ENCODE measurements around the gene STX12.

DNA sequence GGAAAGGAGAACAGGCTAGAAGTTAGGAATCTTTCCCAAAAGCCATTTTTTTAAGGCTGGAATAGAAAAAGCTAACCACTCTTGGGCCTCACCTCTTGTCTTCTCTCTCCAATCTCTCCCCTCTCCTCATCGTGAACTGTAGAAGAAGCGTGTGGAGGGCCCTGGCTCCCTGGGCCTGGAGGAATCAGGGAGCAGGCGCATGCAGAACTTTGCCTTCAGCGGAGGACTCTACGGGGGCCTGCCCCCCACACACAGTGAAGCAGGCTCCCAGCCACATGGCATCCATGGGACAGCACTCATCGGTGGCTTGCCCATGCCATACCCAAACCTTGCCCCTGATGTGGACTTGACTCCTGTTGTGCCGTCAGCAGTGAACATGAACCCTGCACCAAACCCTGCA, 76.9 kb downstream of the STX12 start:
- TF ChIP-seq ZIC2 (tag by site-specific recombination; IDR thresholded peaks at IDR 0.05) (no peak), CTCF (tag by site-specific recombination; IDR thresholded peaks at IDR 0.05) (no peak)

All from HEK293 (cell line).